Daoy (cell line): ENCODE data around the gene PCARE. TPM values are rescaled to one million over a fixed set of nuclear protein-coding genes. Genes with fewer than 3 reads are reported as not detected.

ENCODE experiments used
- DNase-seq: peaks from one replicate; pipeline ENCODE4 v3.0.0-alpha.2; 2015; ENCODE audit warnings: low read depth
- total RNA-seq: library from RNA; depleted of rRNA; stranded (reverse); fragments of >200 nt; shearing (Covaris generic); gene quantifications from 2 replicates; pipeline ENCODE4 v1.2.3, GENCODE V29; 2014

PCARE gene
- total RNA-seq, 1 experiment from 2014 or later, result not detected

DNA sequence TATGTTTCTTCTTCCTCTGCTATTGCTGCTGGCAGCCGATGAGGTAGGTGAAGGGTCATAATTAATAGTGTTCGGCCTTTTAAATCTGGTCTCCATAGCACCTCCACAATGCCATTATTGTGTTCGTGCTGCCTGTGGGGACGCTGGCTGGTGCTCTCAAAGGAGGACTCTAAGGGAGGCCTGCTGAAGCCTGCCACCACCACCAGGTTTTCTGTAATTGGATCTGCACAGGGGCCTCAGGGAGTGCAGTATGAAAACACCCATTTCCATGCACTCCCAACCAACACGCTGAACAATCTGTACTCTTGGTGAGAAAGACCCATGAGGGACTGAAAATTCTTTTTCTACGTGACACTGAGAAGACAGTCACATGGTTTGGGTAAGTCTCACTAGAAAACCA lies 23.2 kb upstream of the PCARE start:
- DNase-seq, result no peak

DNA sequence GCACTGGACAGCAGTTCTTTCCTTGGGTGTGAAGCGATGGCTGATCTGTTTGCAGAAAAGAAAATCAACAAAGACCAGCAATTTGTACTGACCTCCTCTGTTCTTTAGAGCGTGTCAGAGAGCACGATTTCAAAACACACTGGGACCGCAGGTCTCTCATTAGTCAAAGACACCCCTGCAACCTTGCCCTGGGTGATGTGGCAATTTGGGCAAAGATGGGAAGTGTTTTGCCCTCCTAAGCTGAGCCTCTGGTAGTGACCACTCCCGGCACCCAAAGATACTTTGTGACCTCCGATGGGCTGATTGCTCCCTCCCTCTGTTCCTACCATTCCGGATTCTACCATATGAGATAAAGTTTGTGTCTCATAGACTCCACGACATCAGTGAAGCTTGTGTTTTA lies 22.6 kb upstream of the PCARE start:
- no peak for DNase-seq

DNA sequence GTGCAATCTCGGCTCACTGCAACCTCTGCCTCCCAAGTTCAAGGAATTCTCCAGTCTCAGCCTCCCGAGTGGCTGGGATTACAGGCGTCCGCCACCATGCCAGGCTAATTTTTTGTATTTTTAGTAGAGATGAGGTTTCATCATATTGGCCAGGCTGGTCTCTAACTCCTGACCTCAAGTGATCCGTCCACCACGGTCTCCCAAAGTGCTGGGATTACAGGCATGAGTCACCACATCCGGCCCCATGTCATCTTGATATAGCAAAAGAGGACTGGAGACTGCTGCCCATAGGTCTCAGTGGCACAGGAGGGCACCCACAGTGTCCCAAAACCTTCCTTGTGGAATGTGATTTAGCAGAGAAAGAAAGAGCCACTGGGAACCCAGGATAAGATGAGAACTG lies 16.0 kb upstream of the PCARE start:
- DNase-seq, result peak; percentile 28

DNA sequence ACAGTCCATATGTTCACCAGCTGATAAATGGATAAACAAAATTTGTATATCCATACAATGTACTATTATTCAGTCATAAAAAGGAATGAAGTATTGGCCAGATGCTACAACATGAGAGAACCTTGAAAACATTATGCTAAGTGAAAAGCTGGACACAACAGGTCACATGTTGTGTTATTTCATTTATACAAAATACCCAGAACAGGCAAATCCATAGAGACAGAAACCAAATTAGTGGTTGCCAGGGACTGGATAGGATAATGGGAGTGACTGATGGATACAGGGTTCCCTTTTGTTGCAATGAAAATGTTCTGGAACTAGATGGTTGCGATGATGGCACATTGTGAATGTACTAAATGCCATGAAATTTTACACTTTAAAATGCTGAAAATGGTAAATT lies 10.2 kb upstream of the PCARE start:
- no peak for DNase-seq

DNA sequence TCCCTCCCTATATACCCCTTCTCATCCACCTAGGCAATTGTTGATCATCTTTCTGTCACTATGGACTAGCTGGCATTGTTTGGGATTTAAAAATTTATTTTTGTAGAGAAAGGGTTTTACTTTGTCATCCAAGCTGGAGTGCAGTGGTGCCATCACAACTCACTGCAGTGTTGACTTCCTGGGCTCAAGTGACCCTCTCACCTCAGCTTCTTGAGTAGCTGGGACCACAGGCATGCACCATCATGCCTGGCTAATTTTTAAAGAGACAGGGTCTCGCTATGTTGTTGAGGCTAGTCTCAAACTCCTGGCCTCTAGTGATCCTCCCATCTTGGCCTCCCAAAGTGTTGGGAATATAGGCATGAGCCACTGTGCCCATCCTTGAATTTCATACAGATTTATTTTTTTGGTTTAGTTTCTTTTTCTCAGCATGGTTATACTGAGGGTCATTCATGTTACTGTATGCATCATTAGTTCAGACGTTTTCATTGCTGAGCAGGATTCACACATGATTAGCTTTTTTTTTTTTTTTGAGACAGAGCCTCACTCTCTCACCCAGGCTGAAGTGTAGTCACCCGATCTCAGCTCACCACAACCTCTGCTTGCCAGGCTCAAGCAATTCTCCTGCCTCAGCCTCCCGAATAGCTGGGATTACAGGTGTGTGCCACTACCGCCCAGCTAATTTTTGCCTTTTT lies 8.6 kb upstream of the PCARE start:
- no peak for DNase-seq

DNA sequence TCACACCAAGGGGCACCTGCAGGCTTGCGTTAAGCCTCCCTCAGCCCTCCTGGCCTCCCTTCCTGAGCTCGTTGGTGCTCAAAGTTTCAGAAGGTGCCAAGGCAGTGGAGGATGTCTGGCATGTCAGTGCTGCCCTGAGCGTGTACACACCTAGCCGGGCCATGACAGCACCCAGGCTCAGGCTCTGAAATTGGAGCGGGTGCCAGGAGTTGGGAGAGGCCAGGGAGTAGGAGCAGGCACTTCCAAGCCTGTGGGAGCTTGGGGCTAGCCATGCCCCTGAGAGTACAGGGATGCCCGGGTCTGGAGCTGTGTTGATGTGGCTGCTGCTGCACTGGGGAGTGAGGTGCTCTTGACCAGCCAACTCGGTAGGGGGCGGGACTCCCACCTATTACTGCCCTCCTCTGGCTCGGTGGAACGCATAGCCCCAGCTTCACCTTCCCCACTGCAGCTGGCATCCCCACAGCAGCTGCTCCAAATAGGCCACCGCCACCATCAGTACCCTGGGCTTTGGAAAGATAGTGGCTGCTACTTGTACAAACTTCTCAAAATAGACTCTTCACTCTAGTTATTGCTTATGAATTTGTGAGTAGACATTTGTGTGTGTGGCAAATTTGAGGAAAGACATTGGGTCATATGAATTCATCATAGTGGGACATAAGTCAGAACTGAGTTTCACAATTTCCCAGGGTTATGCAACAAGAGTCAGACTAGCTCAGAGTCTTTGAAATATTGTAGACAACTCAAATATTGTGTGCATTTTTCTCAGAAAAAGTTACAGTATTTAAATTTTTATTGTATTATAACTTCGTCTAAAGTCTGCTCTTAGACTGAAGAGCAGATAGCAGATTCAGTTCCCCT lies 6.8 kb upstream of the PCARE start:
- DNase-seq, result no peak

DNA sequence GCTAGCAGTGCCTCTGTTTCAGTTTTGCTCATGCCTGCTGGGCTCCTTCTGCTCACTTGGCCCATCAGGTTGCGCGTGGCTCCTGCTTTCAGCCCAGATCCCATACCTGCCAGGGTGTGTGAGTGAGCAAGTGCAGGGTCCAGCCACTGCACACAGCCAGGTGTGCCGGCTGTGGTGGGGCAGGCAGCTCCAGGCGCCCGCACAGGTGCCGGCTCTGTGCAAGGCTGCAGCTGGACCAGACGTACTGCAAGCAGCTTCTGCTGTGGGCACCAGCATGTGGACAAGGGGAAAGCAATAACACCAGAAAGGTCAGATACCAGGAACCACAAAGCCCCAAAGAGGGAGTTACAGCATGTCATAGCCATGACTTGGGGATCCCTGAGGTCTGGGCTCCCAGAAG lies 5.6 kb upstream of the PCARE start:
- DNase-seq, result no peak

DNA sequence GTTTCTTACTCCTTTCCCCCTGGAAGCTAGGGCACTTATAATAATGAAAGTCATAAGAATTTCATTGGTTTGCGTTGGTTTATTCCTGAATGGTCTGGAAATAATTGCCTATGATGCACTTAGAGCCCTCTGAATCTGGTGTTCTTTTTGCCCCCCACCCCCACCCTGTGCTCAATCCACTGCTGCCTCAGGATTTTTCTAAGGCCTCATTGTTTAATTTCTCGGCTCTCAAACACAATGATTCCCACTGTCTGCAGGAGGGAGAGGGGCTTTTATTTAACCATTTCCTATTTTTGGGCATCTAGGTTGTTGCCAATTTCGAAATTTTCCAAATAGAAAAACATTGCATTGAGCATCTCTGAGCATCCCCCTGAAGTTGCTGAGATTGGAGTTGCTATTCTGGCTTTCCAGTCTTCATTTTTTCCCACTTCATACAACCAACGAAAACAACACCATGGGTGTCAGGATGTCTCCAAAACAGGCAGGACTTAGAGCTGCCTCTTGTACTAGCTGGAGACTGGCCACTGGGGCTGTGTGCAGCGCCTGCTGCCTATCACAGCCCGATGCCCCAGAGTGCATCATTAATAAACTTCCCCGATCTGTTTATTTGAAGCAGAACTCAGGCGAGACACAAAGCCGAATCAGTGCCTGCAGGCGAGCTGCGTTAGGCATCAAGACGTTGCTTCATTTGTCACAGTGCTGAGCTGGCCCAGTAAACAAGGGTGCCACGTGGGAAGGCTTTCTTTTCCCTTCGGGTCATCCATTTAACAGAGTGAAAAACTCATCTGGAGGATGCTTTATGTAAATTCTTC lies 1.8 kb upstream of the PCARE start:
- no peak for DNase-seq

DNA sequence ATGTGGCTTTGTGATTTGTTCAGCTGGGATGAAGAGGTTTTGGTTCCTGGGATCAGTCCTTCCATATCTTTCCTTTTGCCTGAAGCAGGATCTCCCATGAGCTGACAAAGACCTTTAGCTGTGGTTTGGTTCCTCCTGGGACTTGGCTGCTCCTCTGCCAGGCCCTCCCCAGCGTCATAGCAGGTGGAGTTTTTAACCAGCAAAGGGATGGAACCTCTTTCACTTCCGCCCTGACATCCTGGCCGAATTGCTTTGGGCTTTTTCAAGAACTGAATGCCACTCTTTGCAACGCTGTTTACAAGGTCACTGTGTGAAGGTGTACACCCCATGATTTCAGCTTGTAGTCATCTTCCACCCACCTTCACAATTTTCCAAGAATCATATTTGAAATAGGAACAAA lies 390 bp downstream of the PCARE start:
- DNase-seq, result no peak

DNA sequence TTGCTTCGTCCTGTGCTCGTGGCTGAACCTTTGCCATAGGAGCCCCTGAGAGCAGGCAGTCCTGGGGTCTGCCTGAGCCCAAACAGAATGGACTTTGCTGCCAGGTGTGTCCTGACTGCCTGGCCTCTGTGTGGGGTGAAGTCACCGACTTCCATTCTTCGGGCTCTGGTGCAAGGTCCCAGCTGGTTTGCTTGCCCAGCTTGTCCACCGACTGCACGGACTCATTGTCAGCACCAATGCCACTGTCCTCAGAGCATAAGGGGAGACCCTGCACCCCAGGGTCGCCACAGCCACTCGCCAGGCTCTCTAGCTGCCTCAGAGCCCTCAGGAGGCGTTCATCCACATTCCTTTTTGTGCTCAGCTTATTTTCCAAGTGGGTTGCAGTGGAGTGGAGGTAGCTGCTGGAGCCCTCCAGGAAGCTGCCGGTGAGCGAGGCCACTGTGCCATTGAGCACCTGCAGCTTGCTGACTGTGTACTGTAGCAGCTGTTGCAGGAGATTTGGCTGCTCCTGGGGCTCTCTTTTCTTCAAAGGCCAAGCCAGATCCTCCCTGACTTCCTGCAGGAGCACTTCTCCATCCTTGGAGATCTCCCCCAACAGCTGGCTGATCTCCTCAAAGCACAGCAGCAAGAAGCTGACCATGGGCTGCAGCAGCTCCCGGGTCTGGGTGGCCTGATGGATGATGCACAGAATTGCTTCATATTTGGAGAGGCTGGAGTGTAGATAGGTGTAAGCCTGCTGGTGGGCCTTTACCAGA lies 1.2 kb downstream of the PCARE start:
- DNase-seq, result no peak

DNA sequence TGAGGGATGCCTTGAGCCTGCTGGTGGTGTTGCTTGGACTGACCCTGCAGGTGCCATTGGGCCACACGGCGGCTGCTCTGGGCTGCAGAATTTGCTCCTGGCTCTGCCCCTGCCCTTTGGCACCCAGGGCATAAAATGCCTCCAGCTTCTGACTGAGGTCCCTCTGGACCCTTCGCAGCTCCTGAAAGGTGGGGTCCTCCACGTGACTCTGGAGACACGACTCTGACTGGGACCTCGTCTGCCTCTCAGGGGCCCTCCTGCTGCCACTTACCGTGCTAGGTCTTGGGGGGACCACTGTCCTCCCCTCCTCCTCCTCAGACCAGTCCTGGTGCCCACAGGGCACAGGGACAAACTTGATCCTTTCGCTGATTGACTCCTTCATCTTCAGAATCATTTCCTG lies 2.1 kb downstream of the PCARE start:
- DNase-seq, result no peak

DNA sequence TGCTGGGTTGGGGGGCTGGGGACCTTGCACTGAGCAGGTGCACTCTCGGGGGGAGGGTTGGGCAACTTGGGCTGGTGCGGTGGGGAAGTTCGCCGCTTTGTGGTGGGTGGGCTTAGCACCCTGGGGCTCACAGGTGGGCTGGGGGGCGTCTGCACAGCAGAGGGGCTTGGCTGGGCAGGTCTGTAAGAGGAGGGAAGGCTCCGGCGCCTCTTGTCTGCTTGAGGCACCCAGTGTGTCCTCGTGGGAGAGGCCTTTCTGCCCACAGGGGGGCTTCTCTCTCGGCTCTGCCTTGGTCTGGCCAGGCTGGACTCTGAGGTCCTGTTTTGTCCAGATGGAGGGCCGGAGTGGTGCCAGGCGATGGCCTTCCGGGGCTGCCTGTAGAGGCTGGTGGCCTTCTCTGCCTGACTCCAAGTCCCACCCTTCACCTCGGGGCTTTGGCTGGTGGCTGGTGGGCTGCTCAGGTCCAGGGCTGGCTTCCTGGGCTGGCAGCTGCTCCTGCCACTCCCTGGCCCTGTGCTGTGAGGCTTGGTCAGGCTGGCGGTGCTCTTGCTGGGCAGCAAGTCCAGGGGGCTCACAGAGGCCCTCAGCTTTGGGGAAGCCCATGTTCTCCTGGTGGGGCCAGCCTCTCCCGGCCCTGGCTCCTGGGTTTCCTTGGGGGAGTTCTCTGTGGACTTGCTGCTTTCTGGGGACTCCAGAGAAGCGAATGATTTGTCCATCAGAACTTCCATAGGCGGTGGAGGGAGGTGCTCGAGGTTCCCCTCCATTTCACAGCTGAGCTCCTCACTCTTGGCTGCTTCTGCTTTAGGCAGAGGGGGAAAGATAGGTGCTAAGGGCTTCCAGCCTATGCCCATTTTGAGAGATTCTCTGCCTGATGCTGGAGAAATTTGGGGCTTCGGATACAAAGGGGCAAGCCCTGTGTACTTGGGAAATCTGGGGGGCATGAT lies 3.0 kb downstream of the PCARE start:
- no peak for DNase-seq

DNA sequence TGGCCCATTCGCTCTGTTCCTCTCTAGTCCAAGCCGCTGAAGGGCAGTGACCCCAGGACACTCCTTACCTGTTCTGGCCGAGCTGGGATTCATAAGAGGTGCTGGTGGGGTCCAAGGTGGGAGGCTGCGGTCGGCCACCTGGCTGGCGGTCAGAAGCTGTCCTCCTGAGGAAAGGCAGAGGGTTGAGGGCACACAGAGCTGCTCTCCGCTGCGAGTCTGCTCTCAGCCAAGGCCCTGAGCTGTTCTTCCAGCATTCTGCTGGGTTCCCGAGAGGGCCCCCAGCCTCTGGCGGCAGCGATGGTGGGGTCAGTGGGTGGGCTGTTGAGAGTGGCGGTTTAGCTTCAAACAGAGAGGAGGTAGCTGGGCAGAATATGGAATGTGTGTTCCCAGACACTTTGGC lies 3.8 kb downstream of the PCARE start:
- DNase-seq, result no peak

DNA sequence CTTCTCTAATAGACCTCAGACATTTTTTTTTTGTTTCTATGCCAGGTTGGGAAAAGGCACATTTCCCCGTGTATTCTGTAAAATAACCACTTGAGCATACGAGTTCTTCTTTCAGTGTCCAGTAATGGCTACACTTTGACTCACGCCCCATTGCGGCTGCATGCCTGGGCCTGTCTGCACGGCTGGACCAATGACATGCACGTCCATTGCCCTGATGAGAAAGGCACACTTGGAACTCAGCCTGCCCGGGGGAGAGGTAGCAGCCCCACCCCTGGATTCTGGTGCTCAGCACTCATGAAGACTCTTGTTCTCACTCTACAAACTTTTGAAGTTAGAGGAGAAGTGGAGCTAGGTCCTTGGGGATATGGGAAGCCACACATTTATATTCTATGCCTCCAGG lies 5.8 kb downstream of the PCARE start:
- no peak for DNase-seq

DNA sequence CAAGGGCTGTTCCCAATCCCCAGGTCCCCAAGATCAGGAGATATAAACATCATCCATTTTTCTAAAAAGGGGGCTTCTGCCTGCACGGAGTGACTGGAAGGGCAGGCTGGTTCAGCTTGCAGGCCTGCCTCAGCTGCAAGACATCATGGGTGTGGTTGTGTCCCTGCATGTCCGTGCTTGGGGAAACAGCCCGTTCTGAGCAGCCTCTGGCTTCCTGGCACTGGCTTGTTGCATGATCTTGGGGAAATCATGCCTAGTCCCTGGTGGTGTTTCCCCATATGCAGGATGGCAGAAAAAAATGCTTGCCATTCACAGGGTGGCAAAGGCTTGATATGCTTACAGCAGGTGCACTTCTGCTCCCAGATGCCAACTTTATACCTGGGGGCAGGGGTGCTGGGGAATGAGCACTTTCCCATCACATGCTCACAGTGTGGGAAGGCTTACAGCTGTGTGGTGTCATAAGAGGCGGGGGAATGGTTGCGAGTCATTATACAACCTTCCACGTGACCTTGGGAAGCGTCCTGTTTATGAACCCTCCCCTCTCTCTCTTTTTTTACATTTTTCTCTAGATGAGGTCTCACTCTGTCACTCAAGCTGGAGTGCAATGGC lies 7.2 kb downstream of the PCARE start:
- DNase-seq, result no peak

DNA sequence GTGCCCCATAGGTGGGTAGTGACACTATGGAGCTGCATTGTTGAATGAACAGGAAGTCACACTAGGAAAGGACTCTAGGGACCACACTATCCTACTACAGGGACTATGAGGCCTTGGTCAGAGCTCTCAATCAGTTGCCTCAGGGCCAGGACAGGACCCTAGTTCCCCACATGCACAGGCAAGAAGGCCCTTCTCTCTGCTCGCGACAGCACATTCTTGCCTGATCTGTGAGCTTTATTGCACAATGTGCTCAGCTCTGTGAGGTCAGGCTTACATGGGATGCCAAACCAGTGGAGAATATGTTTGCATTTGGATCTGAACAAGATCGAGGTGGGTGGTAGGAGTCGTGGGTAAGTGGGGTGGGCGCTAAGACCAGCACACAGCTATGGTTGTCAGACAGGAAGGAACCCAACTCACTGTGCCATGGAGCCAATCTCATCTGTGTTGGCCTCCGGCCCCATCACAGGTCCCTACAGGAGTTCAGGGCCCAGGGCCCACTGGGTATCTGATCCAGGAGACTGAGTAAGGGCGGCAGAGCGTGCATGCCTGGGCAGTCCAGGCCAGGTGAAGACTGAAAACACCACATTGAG lies 8.0 kb downstream of the PCARE start:
- no peak for DNase-seq

DNA sequence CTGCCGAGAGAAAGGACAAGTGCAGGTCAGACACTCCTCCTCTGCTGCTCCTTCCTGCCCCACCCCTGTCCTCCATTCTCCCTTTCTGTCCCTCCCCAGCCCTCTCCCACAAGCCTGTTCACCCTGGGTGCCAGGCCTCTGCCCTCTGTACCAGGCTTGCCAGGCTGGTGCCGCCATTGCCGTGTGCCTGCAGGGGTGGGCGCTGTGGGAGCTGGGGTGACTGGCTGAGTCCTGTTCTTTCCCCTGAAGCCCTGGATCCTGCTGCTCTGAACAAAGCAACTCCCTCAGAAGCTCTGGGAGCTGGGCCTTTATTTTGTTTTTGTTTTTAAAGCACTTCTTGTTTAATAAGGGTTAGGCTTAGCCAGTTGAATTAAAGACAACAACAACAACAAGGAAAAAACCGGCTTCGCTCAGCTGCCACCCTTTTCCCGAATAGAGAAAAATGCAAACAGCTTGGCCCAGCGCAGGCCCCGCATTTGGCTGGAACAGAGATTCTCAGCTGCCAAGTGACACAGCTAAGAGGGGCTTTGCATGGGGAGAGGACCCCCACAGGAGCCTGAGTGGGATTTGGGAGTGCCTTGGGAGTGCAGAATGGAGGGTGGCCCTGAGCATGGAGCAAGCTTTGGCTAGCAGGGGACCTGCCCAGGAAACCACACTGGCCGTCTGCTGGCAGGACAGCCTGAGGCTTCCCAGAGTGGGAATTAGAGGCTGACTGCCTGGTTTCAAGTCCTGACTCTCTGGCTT lies 9.1 kb downstream of the PCARE start:
- no peak for DNase-seq

DNA sequence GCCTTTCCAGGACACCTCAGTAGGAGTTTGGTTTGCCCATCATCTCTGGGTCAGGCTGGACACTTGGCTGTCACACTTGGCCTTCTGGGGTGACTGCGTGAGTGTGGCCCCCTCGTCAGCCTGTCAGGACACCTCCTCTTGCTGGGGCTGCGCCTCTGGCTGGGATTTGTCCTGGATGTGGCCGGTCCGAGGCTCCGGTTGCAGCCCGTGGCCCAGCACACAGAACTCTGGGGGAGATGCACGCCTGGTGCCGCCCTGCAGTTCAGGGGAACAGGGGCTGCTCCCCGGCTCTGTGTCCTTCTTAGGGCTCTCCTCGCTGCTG lies 9.6 kb downstream of the PCARE start:
- DNase-seq, result no peak

DNA sequence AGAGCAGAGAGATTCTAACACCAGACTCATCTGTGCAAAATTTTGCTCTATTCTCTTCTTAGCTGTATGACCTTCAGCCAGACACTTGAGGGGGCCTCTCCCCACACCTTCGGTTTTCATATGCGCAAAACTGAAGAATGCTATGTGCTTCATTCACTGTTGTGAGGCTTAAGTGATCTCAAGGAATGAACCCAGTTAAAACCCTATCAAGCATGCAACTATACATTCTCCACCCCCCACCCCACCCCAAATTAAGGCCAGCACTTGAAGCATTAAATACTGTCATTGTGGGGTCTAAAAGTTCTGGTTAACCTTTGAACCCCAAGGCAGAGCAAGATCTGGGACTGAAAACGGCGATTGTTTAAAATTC lies 10.0 kb downstream of the PCARE start:
- DNase-seq, result no peak
